ENCODE results near the gene ARL2BP. TPM values are rescaled to one million over a fixed set of nuclear protein-coding genes. Genes with fewer than 3 reads are reported as not detected.
A peak's percentile ranks its signal among the peaks of the same experiment; 100 is the strongest.

The ARL2BP gene
- polyA plus RNA-seq, 3 donors: 35.4 to 84.6 (median 84.0) TPM

DNA sequence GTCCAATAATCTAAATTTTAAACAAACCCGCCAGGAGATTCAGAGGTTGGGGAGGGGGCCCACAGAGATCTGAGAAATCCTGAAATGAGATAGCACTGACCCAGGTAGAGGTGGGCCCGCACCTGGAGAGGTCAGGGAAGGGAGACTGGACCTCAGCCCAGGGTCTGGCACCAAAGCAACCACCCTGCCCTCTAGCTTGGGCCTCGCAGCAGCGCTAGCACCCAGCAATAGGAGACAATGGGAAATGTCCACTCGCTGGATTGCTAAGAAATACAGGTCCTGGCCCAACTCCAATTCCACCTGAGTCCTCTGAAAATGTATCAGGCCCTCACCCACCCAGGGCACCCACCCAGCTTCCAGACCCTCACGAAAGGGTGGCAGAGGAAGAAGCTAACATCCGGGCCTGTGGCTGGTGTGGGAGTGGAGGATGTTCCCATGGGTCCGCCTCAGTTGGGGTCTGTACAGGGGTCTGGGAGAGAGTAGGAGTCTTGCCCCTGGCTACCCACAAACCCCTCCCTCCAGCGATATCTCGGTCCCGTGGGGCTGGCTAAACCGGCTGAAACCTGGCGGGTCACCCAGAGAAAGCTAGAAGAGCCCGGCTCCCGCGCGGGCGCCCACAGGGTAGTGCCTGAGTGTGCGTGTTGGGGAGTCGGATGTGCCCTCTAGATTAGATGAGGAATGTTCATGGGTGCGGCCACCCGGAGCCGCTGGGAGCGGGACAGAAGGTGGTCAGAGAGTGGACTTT is 38.3 kb downstream of the ARL2BP start:
- peaks cover 3 to 4% of the 10 kb centered on the region in 2 donors for H3K36me3 Mint-ChIP-seq
- Histone ChIP-seq H3K27me3 (ENCODE audit: control insufficient read depth in 2 of 2, insufficient read depth in 2 of 2, low read length in 2 of 2) (peaks cover 18 to 51% of the 10 kb centered on the region in 2 donors), H3K36me3 (replicated peaks in 1 of 2; ENCODE audit: control insufficient read depth in 1 of 2, insufficient read depth in 2 of 2, low read length in 2 of 2) (no peaks in the 10 kb centered on the region), H3K4me1 (ENCODE audit: control insufficient read depth in 1 of 2, insufficient read depth in 2 of 2, low read length in 2 of 2) (peaks cover 13 to 28% of the 10 kb centered on the region in 2 donors), H3K9me3 (replicated peaks in 1 of 2; ENCODE audit: control insufficient read depth in 1 of 2, insufficient read depth in 1 of 2, low read length in 2 of 2) (peaks cover 0 to 4% of the 10 kb centered on the region in 2 donors), H3K27ac (ENCODE audit: low read depth in 1 of 2, low read length in 2 of 2) (no peak overlapping the region), H4K20me1 (ENCODE audit: insufficient read depth, low read length) (no peaks in the 10 kb centered on the region), H3K9ac (ENCODE audit: insufficient read depth, low read length, poor library complexity, severe bottlenecking) (no peak overlapping the region), H3K79me2 (ENCODE audit: insufficient read depth, low read length) (no peaks in the 10 kb centered on the region), H3K4me3 (replicated peaks in 1 of 3; ENCODE audit: low read depth in 2 of 3, low read length in 3 of 3) (no peak overlapping the region), H2AFZ (ENCODE audit: insufficient read depth, low read depth, low read length, poor library complexity, severe bottlenecking) (peak overlapping the region; percentile 79), H3K4me2 (replicated peaks; ENCODE audit: extremely low read depth, low read length, poor library complexity, severe bottlenecking) (peak overlapping the region; percentile 81)
- H3K27ac Mint-ChIP-seq: peak overlapping the region in 2 of 7 donors; percentile 61 to 62
- H3K9me3 Mint-ChIP-seq: peaks cover 0 to 19% (median 4%) of the 10 kb centered on the region in 7 donors
- H3K4me1 Mint-ChIP-seq: peaks cover 24% of the 10 kb centered on the region
- H3K4me3 Mint-ChIP-seq: peak overlapping the region; percentile 55 to 56
- no peak for DNase-seq
- intact Hi-C loops (cut with micrococcal nuclease): loop anchor here in 1 of 2 donors (5.0 kb wide), 1 partner anchor 36 kb away; the partner anchor contains the start of gene ARL2BP
- TF ChIP-seq CTCF (IDR thresholded peaks at IDR 0.05): no peak
- WGBS (ENCODE audit: insufficient coverage): 73% methylated on average over 18 of the region's 24 CpGs
- H3K27me3 Mint-ChIP-seq (ENCODE audit: low read depth in 3 of 3): peaks cover 49 to 66% (median 57%) of the 10 kb centered on the region in 3 donors

GRCh38 chr16:57283959-57284208 is 38.8 kb downstream of the ARL2BP start:
- intact Hi-C loops (cut with micrococcal nuclease): loop anchor here in 1 of 2 donors (5.0 kb wide), 1 partner anchor 37 kb away; the partner anchor contains the start of gene ARL2BP
- WGBS (ENCODE audit: insufficient coverage): 17% methylated on average over 14 of the region's 14 CpGs
- no peaks in the 10 kb centered on the region for H3K79me2 ChIP-seq (ENCODE audit: insufficient read depth, low read length)
- Mint-ChIP-seq H3K4me3 (peak overlapping the region; percentile 55 to 56), H3K4me1 (peaks cover 20% of the 10 kb centered on the region), H3K27me3 (ENCODE audit: low read depth in 3 of 3) (peaks cover 49 to 66% (median 57%) of the 10 kb centered on the region in 3 donors), H3K36me3 (peaks cover 3 to 4% of the 10 kb centered on the region in 2 donors), H3K9me3 (peaks cover 0 to 19% (median 4%) of the 10 kb centered on the region in 7 donors), H3K27ac (peak overlapping the region in 2 of 7 donors; percentile 61 to 62)
- no peak for DNase-seq
- peak overlapping the region; percentile 63 for H3K9ac ChIP-seq (ENCODE audit: insufficient read depth, low read length, poor library complexity, severe bottlenecking)
- H4K20me1 ChIP-seq (ENCODE audit: insufficient read depth, low read length): no peaks in the 10 kb centered on the region
- H3K27me3 ChIP-seq (ENCODE audit: control insufficient read depth in 2 of 2, insufficient read depth in 2 of 2, low read length in 2 of 2): peaks cover 18 to 51% of the 10 kb centered on the region in 2 donors
- H3K36me3 ChIP-seq (replicated peaks in 1 of 2; ENCODE audit: control insufficient read depth in 1 of 2, insufficient read depth in 2 of 2, low read length in 2 of 2): no peaks in the 10 kb centered on the region
- peak overlapping the region; percentile 81 for H3K4me2 ChIP-seq (replicated peaks; ENCODE audit: extremely low read depth, low read length, poor library complexity, severe bottlenecking)
- peaks cover 11 to 23% of the 10 kb centered on the region in 2 donors for H3K4me1 ChIP-seq (ENCODE audit: control insufficient read depth in 1 of 2, insufficient read depth in 2 of 2, low read length in 2 of 2)
- TF ChIP-seq CTCF (IDR thresholded peaks at IDR 0.05): no peak
- H3K27ac ChIP-seq (ENCODE audit: low read depth in 1 of 2, low read length in 2 of 2): no peak overlapping the region
- peak overlapping the region; percentile 79 for H2AFZ ChIP-seq (ENCODE audit: insufficient read depth, low read depth, low read length, poor library complexity, severe bottlenecking)
- H3K4me3 ChIP-seq (replicated peaks in 1 of 3; ENCODE audit: low read depth in 2 of 3, low read length in 3 of 3): peak overlapping the region in 1 of 3 experiments; percentile 73
- peaks cover 0 to 4% of the 10 kb centered on the region in 2 donors for H3K9me3 ChIP-seq (replicated peaks in 1 of 2; ENCODE audit: control insufficient read depth in 1 of 2, insufficient read depth in 1 of 2, low read length in 2 of 2)

All from CD14-positive monocyte (primary cell).